ENCODE measurements around the gene PLBD2. TPM values are rescaled to one million over a fixed set of nuclear protein-coding genes. Genes with fewer than 3 reads are reported as not detected.

PLBD2 gene
- total RNA-seq, 2 donors from 2014 or later: 13.2 to 14.7 TPM

GRCh38 chr12:113397497-113398197, 39.3 kb downstream of the PLBD2 start:
- DNase-seq (no peak), ATAC-seq (replicated peaks in 1 of 2) (no peak)
- H3K9me3 Mint-ChIP-seq: no peaks in the 10 kb centered on the region
- no peak overlapping the region for H3K27ac Mint-ChIP-seq
- H3K4me3 Mint-ChIP-seq: no peak overlapping the region
- H3K4me1 Mint-ChIP-seq (ENCODE audit: low read depth): no peaks in the 10 kb centered on the region
- no peaks in the 10 kb centered on the region for H3K36me3 Mint-ChIP-seq (ENCODE audit: insufficient read depth in 2 of 2)
- H3K27me3 Mint-ChIP-seq (ENCODE audit: low read depth): no peaks in the 10 kb centered on the region

GRCh38 chr12:113398346-113399290, 40.2 kb downstream of the PLBD2 start:
- no peak for DNase-seq
- ATAC-seq (replicated peaks in 1 of 2): no peak
- Mint-ChIP-seq H3K9me3 (no peaks in the 10 kb centered on the region), H3K27ac (no peak overlapping the region), H3K27me3 (ENCODE audit: low read depth) (no peaks in the 10 kb centered on the region), H3K4me3 (no peak overlapping the region), H3K4me1 (ENCODE audit: low read depth) (no peaks in the 10 kb centered on the region), H3K36me3 (ENCODE audit: insufficient read depth in 2 of 2) (no peaks in the 10 kb centered on the region)

GRCh38 chr12:113399490-113399889, 41.1 kb downstream of the PLBD2 start:
- no peak for ATAC-seq (replicated peaks in 1 of 2)
- Mint-ChIP-seq H3K4me1 (ENCODE audit: low read depth) (no peaks in the 10 kb centered on the region), H3K9me3 (no peaks in the 10 kb centered on the region), H3K36me3 (ENCODE audit: insufficient read depth in 2 of 2) (no peaks in the 10 kb centered on the region), H3K4me3 (no peak overlapping the region), H3K27me3 (ENCODE audit: low read depth) (no peaks in the 10 kb centered on the region), H3K27ac (no peak overlapping the region)
- no peak for DNase-seq

GRCh38 chr12:113400362-113400761, 42.0 kb downstream of the PLBD2 start:
- DNase-seq (no peak), ATAC-seq (replicated peaks in 1 of 2) (no peak)
- Mint-ChIP-seq H3K4me3 (no peak overlapping the region), H3K36me3 (ENCODE audit: insufficient read depth in 2 of 2) (no peaks in the 10 kb centered on the region), H3K9me3 (no peaks in the 10 kb centered on the region), H3K4me1 (ENCODE audit: low read depth) (no peaks in the 10 kb centered on the region), H3K27ac (no peak overlapping the region), H3K27me3 (ENCODE audit: low read depth) (no peaks in the 10 kb centered on the region)

- no peak for ATAC-seq (replicated peaks in 1 of 2)
- H3K4me3 Mint-ChIP-seq: no peak overlapping the region
Observed at GRCh38 chr12:113401066-113402000, 42.9 kb downstream of the PLBD2 start.

GRCh38 chr12:113402586-113403260, 44.3 kb downstream of the PLBD2 start:
- H3K4me3 Mint-ChIP-seq: no peak overlapping the region
- H3K27ac Mint-ChIP-seq: no peak overlapping the region
- no peaks in the 10 kb centered on the region for H3K27me3 Mint-ChIP-seq (ENCODE audit: low read depth)
- DNase-seq: no peak
- H3K9me3 Mint-ChIP-seq: no peaks in the 10 kb centered on the region
- ATAC-seq (replicated peaks in 1 of 2): no peak
- no peaks in the 10 kb centered on the region for H3K36me3 Mint-ChIP-seq (ENCODE audit: insufficient read depth in 2 of 2)
- H3K4me1 Mint-ChIP-seq (ENCODE audit: low read depth): no peaks in the 10 kb centered on the region

More at GRCh38 chr12:113401066-113402000, 42.9 kb downstream of the PLBD2 start:
- H3K9me3 Mint-ChIP-seq: no peaks in the 10 kb centered on the region
- H3K36me3 Mint-ChIP-seq (ENCODE audit: insufficient read depth in 2 of 2): no peaks in the 10 kb centered on the region
- no peak overlapping the region for H3K27ac Mint-ChIP-seq
- no peak for DNase-seq
- H3K4me1 Mint-ChIP-seq (ENCODE audit: low read depth): no peaks in the 10 kb centered on the region
- no peaks in the 10 kb centered on the region for H3K27me3 Mint-ChIP-seq (ENCODE audit: low read depth)

- ATAC-seq (replicated peaks in 1 of 2): no peak
- no peak for DNase-seq
- Mint-ChIP-seq H3K27me3 (ENCODE audit: low read depth) (no peaks in the 10 kb centered on the region), H3K9me3 (no peaks in the 10 kb centered on the region), H3K4me3 (no peak within 1 kb of the TSS), H3K27ac (no peak within 1 kb of the TSS), H3K36me3 (ENCODE audit: insufficient read depth in 2 of 2) (no peaks in the 10 kb centered on the region), H3K4me1 (ENCODE audit: low read depth) (no peaks in the 10 kb centered on the region)
Observed at GRCh38 chr12:113403435-113404415, 45.3 kb downstream of the PLBD2 start, which contains the start of gene SDS. Gene SDS, minus strand, starts transcription at chr12:113403887. Its CDS starts 4,179 bp downstream, at chr12:113399708.

- H3K4me3 Mint-ChIP-seq: no peak overlapping the region
- no peaks in the 10 kb centered on the region for H3K36me3 Mint-ChIP-seq (ENCODE audit: insufficient read depth in 2 of 2)
- H3K9me3 Mint-ChIP-seq: no peaks in the 10 kb centered on the region
- ATAC-seq (replicated peaks in 1 of 2): no peak
- no peaks in the 10 kb centered on the region for H3K27me3 Mint-ChIP-seq (ENCODE audit: low read depth)
- no peak overlapping the region for H3K27ac Mint-ChIP-seq
- DNase-seq: no peak
- H3K4me1 Mint-ChIP-seq (ENCODE audit: low read depth): no peaks in the 10 kb centered on the region
Observed at GRCh38 chr12:113405694-113406093, 47.3 kb downstream of the PLBD2 start.

- Mint-ChIP-seq H3K4me1 (ENCODE audit: low read depth) (no peaks in the 10 kb centered on the region), H3K27me3 (ENCODE audit: low read depth) (no peaks in the 10 kb centered on the region), H3K27ac (no peak overlapping the region), H3K36me3 (ENCODE audit: insufficient read depth in 2 of 2) (no peaks in the 10 kb centered on the region), H3K4me3 (no peak overlapping the region), H3K9me3 (no peaks in the 10 kb centered on the region)
- no peak for DNase-seq
- ATAC-seq (replicated peaks in 1 of 2): no peak
Observed at GRCh38 chr12:113407931-113408600, 49.7 kb downstream of the PLBD2 start.

- Mint-ChIP-seq H3K4me3 (no peak overlapping the region), H3K27ac (no peak overlapping the region), H3K4me1 (ENCODE audit: low read depth) (no peaks in the 10 kb centered on the region), H3K27me3 (ENCODE audit: low read depth) (no peaks in the 10 kb centered on the region), H3K9me3 (no peaks in the 10 kb centered on the region), H3K36me3 (ENCODE audit: insufficient read depth in 2 of 2) (no peaks in the 10 kb centered on the region)
- DNase-seq (no peak), ATAC-seq (replicated peaks in 1 of 2) (no peak)
Observed at GRCh38 chr12:113408756-113409298, 50.4 kb downstream of the PLBD2 start.

All from activated T-cell treated with anti-CD3 and anti-CD28 coated beads, Interleukin-2, amount 50 U/mL, for 72 hours (primary cell).